GM23248 (cell line): ENCODE data around the gene TSPYL2. TPM values are rescaled to one million over a fixed set of nuclear protein-coding genes. Genes with fewer than 3 reads are reported as not detected.

Source experiments
- DNase-seq: peaks from one replicate; pipeline ENCODE4 v3.0.0-alpha.2; 2015
- H2AFZ ChIP-seq: fragments of 200-600 bp; sonication (generic); 2 replicates; pipeline ENCODE4 v1.6.1; 2016; ENCODE audit warnings: antibody characterized with exemption
- H3F3A ChIP-seq: fragments of 200-600 bp; sonication (generic); 2 replicates; pipeline ENCODE4 v1.6.1; 2016; ENCODE audit warnings: mild to moderate bottlenecking, antibody characterized with exemption, mixed run types; ENCODE audit not compliant: insufficient read depth
- H3K27ac ChIP-seq: fragments of 200-600 bp; sonication (generic); 2 replicates; pipeline ENCODE4 v1.5.1; 2016; ENCODE audit warnings: mild to moderate bottlenecking
- H3K27me3 ChIP-seq: fragments of 200-600 bp; sonication (generic); replicated peaks from 2 replicates; pipeline ENCODE4 v1.6.1; 2016; ENCODE audit warnings: mild to moderate bottlenecking; ENCODE audit not compliant: insufficient read depth
- H3K36me3 ChIP-seq: fragments of 200-600 bp; sonication (generic); 2 replicates; pipeline ENCODE4 v1.6.1; 2016; ENCODE audit warnings: low read depth, mild to moderate bottlenecking
- H3K4me1 ChIP-seq: fragments of 200-600 bp; sonication (generic); 2 replicates; pipeline ENCODE4 v1.6.1; 2016; ENCODE audit warnings: mild to moderate bottlenecking; ENCODE audit not compliant: insufficient read depth
- H3K4me2 ChIP-seq: fragments of 200-600 bp; sonication (generic); one replicate; pipeline ENCODE4 v1.6.1; 2016; ENCODE audit warnings: mild to moderate bottlenecking; ENCODE audit not compliant: unreplicated experiment
- H3K4me3 ChIP-seq: fragments of 200-600 bp; sonication (generic); 2 replicates; pipeline ENCODE4 v1.5.1; 2016; ENCODE audit warnings: mild to moderate bottlenecking
- H3K79me2 ChIP-seq: fragments of 200-600 bp; sonication (generic); 2 replicates; pipeline ENCODE4 v1.6.1; 2016; ENCODE audit warnings: mild to moderate bottlenecking; ENCODE audit not compliant: insufficient read depth
- H3K9ac ChIP-seq: fragments of 200-600 bp; sonication (generic); 2 replicates; pipeline ENCODE4 v1.6.1; 2016; ENCODE audit warnings: mild to moderate bottlenecking
- H3K9me2 ChIP-seq: fragments of 200-600 bp; sonication (generic); 2 replicates; pipeline ENCODE4 v1.6.1; 2016; ENCODE audit warnings: mixed run types, mild to moderate bottlenecking, moderate library complexity; ENCODE audit not compliant: insufficient read depth
- H3K9me3 ChIP-seq: fragments of 200-600 bp; sonication (generic); one replicate; pipeline ENCODE4 v1.6.1; 2017; ENCODE audit warnings: low read depth
- H4K20me1 ChIP-seq: fragments of 200-600 bp; sonication (generic); 2 replicates; pipeline ENCODE4 v1.6.0; 2016; ENCODE audit not compliant: insufficient read depth
- EZH2 ChIP-seq: fragments of 200-600 bp; sonication (generic); IDR thresholded peaks from 2 replicates; pipeline ENCODE4 v1.6.1; 2018; ENCODE audit warnings: antibody characterized with exemption, mild to moderate bottlenecking; ENCODE audit not compliant: insufficient read depth, poor library complexity, severe bottlenecking
- EZH2phosphoT487 ChIP-seq: fragments of 200-600 bp; sonication (generic); IDR thresholded peaks from 2 replicates; pipeline ENCODE4 v1.6.1; 2018; ENCODE audit warnings: antibody characterized with exemption, moderate library complexity, mild to moderate bottlenecking, low read depth; ENCODE audit not compliant: insufficient read depth
- WGBS, 2 experiments: methylation state at CpG; one replicate each; pipeline ENCODE4 v1.1.6; 2015 to 2017; ENCODE audit warnings: low lambda C conversion rate in 2 of 2, low coverage in 1 of 2; ENCODE audit errors: missing lambda C conversion rate in 2 of 2; 5-methylcytosine and 5-hydroxymethylcytosine counted together
- in situ Hi-C: fragments of 300-500 bp; cut with MboI; formaldehyde crosslinking; loops from 2 replicates; pipeline ENCODE4 v1.15.0; 2020
- polyA plus RNA-seq: library from polyadenylated mRNA; unstranded; fragments of >200 nt; fragmentation: Nextera tagmentation; extraction: Ambion mirVana; gene quantifications from 2 replicates; pipeline ENCODE4 v1.2.1, GENCODE V29; 2016
- total RNA-seq: library from RNA; depleted of rRNA; stranded (reverse); fragments of >200 nt; shearing (Covaris generic); gene quantifications from 2 replicates; pipeline ENCODE4 v1.2.3, GENCODE V29; 2014

Gene TSPYL2
- total and polyA plus RNA-seq, 2 experiments from 2014 or later = 14.3 to 16.2 TPM

DNA sequence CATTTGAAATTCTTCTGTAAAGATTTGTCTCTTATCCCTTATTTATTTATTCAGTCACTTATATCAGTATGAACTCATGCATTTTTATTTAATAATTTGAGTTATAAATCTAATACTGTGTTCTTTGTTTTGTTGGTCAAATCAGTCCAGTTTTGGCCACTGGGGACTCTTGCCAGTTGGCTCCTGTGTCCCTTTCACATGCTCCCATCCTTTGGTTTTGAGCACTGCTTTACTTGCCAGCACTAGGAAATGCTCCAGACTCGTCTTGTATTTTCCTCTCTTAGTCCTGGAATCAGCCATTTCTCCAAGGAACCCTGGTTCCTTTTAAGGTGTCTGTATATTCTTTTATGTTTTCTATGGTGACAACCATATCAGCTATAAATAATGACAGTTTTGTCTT, 39.8 kb downstream of the TSPYL2 start:
- Histone ChIP-seq H3K4me1 (peaks cover 13% of the 10 kb centered on the region), H3K36me3 (no peaks in the 10 kb centered on the region), H2AFZ (no peak overlapping the region), H3K9ac (no peak overlapping the region), H3K9me3 (no peaks in the 10 kb centered on the region), H3K4me2 (no peak overlapping the region), H3K9me2 (no peaks in the 10 kb centered on the region), H3K4me3 (no peak overlapping the region), H3K27me3 (no peaks in the 10 kb centered on the region), H4K20me1 (no peaks in the 10 kb centered on the region), H3K79me2 (no peaks in the 10 kb centered on the region), H3F3A (no peaks in the 10 kb centered on the region), H3K27ac (no peak overlapping the region)
- 71 to 73% methylated on average over 1 of the region's 1 CpG for WGBS, 2 experiments
- TF ChIP-seq EZH2 (no peak), EZH2phosphoT487 (no peak)
- DNase-seq = no peak
- in situ Hi-C loops = no loop called here

DNA sequence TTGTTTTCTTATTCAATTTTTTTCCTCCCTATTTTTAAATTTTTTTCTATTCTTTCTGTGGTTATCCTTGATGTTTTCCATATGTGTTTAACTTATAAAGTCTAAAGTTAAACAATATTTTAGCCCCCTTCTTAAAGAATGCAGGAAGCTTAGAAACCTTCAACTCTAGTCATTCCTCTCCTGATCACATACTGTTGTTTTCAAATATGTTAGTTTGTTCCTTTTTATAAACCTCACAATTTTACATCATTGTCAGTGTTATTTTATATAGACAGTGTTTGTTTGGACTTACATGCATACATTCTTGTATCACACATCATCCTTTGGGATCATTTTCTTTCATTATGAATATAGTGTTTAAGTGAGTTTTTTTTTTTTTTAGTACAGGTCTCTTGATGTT, 43.3 kb downstream of the TSPYL2 start:
- no peaks in the 10 kb centered on the region for H3K36me3 ChIP-seq
- no peaks in the 10 kb centered on the region for H3K79me2 ChIP-seq
- no peak for TF ChIP-seq EZH2
- no peak for TF ChIP-seq EZH2phosphoT487
- H3F3A ChIP-seq = peaks cover 6% of the 10 kb centered on the region; the same call in 1 of the 2 replicates
- no peaks in the 10 kb centered on the region for H3K27me3 ChIP-seq
- H3K27ac ChIP-seq = no peak overlapping the region
- H3K9me2 ChIP-seq = no peaks in the 10 kb centered on the region
- in situ Hi-C loops = no loop called here
- H3K4me3 ChIP-seq = no peak overlapping the region
- H3K9me3 ChIP-seq = no peaks in the 10 kb centered on the region
- H2AFZ ChIP-seq = no peak overlapping the region
- H3K4me1 ChIP-seq = peaks cover 26% of the 10 kb centered on the region
- H3K4me2 ChIP-seq = no peak overlapping the region
- no peak for DNase-seq
- H3K9ac ChIP-seq = no peak overlapping the region
- no peaks in the 10 kb centered on the region for H4K20me1 ChIP-seq

DNA sequence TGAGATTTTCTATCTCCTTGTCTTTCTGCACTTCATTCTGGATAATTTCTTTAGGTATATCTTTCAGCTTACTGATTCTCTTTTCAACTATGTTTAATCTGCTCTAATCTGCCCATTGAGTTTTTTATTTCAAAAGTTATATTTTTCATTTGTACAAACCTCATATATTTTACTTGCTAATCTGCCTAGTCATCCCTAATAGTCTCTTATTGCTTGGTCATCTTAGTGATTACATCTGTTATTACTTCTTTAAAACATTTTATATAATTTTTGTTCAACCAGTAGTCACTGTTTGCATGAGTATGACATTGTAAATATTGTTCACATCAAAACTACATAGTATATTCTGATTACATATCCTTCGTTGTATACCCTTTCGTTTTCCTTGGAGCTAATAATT, 44.2 kb downstream of the TSPYL2 start:
- no peak overlapping the region for H3K4me3 ChIP-seq
- in situ Hi-C loops = no loop called here
- no peaks in the 10 kb centered on the region for H3K79me2 ChIP-seq
- no peaks in the 10 kb centered on the region for H4K20me1 ChIP-seq
- H2AFZ ChIP-seq = no peak overlapping the region
- H3K9me2 ChIP-seq = no peaks in the 10 kb centered on the region
- H3K4me1 ChIP-seq = peaks cover 26% of the 10 kb centered on the region
- no peak overlapping the region for H3K27ac ChIP-seq
- no peak for DNase-seq
- H3K9ac ChIP-seq = no peak overlapping the region
- H3K36me3 ChIP-seq = no peaks in the 10 kb centered on the region
- no peaks in the 10 kb centered on the region for H3K9me3 ChIP-seq
- 97 to 100% methylated on average over 2 of the region's 2 CpGs for WGBS, 2 experiments
- TF ChIP-seq EZH2phosphoT487 (no peak), EZH2 (no peak)
- peaks cover 6% of the 10 kb centered on the region; the same call in 1 of the 2 replicates for H3F3A ChIP-seq
- no peaks in the 10 kb centered on the region for H3K27me3 ChIP-seq
- no peak overlapping the region for H3K4me2 ChIP-seq

DNA sequence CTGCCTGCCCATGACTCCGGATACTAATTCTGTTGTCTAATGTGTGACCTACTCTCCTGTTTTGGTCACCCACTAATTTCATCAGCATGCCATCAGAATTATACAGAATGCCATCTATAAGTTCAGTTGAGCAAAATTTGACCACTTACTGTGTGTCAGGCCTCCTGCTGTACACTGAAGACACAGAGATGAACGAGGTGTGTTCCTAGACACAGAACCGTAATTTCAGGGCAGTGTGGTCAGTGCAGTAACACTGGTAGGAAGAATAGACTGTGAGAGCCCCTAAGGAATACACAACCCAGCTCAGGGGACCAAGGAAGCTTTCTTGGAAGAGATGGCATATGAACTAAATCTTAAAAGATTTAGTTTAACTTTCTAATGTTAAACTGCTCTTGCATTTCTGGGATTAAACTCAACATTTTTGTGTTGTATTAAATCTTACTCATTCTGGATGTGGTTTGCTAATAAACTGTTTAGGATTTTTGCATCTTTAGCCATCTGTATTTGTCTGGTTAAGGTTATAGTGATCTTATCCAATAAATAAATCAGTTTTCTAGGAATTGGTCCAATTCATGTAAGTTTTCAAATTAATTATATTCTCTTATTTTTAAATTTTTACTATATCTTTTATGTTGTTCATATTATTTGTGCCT, 46.1 kb downstream of the TSPYL2 start:
- peak; percentile 49 for DNase-seq
- Histone ChIP-seq H3K4me3 (no peak overlapping the region), H3F3A (peaks cover 6% of the 10 kb centered on the region; the same call in 1 of the 2 replicates), H3K79me2 (no peaks in the 10 kb centered on the region), H3K27me3 (no peaks in the 10 kb centered on the region), H3K9ac (no peak overlapping the region), H3K4me2 (peak overlapping the region; percentile 42), H3K27ac (peak overlapping the region; percentile 67), H2AFZ (peak overlapping the region; percentile 51; the same call in 1 of the 2 replicates), H3K4me1 (peaks cover 26% of the 10 kb centered on the region), H4K20me1 (no peaks in the 10 kb centered on the region), H3K36me3 (no peaks in the 10 kb centered on the region), H3K9me2 (no peaks in the 10 kb centered on the region), H3K9me3 (no peaks in the 10 kb centered on the region)
- WGBS, 2 experiments = 39 to 49% methylated on average over 3 of the region's 3 CpGs
- no peak for TF ChIP-seq EZH2
- TF ChIP-seq EZH2phosphoT487 = no peak
- in situ Hi-C loops = no loop called here
